NCI-H2107 (cell line): ENCODE measurements around the gene ANKRD53.
"Not testable (repeated sequence)": the region's sequence is repeated elsewhere in the genome, so short reads cannot be mapped to it uniquely, and the experiment has no call there.

Experiments
- DNase-seq: peaks from one replicate; lab custom pipeline; 2025; lab: John Stamatoyannopoulos, UW

The ANKRD53 gene

DNA sequence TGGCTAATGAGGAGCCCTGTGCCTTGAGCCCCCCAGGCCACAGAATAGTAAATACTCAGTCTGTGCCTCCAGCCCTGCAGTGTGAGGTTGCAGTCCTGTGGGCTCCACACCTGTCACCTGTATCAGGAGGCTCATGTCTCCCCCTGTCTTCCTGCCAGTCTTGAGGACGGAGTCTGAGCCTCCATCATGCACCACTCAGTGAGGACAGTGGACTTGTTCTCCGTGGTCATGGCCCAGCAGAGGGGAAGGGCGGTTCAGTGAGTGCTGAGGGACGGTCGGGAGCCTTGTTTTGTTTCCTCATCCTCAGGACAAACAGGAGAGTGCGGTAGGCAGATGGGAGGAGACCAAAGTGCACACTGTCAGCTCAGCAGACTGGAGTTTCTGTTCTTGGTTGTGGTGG, 33.4 kb downstream of the ANKRD53 start:
- not testable (repeated sequence) for DNase-seq

DNA sequence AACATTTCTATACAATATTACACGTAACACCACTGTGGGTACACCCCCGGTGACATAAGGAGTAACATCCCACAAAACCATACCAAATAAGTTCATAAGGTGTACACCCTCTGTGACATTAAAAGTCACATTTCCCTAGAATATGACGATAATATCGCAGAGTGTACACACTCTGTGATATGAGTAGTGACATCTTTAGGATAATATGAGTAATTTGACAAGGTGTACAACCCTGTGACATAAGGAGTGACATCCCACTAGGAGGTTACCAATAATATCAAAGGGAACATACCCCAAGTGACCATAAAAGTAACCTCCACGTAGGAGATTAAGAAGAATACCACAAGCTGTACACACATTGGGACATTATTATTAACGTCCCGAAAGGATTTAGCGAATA, 40.2 kb downstream of the ANKRD53 start:
- DNase-seq: no peak

DNA sequence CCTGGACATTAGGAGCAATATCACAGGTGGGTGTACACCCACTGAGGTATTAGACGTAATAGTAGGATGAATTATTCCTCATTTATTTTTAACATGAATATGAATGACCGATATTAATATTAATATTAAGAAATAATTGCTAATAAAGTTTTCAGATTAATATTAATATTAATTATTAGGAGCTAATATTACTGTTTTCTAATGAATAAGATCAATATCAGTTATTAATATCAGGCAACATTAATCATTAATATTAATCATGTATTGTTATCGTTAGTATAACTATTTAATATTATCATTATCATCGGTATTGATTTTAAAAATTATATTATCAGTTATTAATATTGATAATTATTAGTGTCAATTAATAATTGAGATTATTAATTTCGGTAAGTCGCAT, 41.6 kb downstream of the ANKRD53 start:
- not testable (repeated sequence) for DNase-seq

DNA sequence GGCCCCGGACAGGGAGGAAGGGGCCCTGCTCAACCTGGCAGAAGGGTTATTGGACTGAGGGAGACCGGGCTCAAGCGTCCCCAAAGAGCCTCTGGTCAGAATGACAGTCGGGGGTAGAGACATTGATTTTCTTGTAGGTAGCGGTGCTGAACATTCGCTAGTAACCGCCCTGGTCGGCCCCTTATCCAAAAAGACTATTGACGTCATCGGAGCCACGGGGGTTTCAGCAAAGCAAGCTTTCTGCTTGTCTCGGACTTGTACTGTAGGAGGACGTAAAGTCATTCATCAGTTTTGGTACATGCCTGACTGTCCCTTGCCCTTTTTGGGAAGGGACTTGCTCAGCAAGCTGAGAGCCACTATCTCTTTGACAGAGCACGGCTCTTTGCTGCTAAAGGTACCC, 43.0 kb downstream of the ANKRD53 start:
- DNase-seq: not testable (repeated sequence)

DNA sequence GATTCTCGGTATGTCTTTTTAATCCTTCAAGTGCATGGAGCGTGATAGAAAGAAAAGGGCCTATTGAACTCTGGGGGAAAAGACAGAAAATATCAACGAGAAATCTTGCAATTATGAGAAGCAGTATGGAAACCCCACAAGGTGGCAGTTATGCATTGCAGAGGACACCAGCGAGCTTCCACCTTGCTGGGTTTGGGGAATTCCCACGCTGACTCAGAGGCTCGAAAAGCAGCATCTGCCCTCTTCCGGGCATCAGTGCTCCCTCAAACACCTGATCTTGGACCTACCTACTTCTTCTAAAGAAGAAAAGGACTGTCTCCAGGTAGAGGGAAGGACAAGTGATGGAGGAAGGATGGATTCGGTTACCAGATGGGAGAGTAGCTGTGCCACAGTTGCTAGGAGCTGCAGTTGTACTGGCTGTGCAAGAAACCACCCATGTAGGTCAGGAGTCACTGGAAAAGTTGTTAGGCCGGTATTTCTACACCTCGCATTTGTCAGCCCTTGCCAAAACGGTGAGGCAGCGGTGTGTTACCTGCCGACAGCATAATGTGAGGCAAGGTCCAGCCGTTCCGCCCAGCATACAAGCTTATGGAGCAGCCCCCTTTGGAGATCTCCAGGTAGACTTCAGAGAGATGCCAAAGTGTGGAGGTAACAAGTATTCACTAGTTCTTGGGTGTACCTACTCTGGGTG, 45.3 kb downstream of the ANKRD53 start:
- DNase-seq: not testable (repeated sequence)
